GM18870 (cell line): ENCODE results near the gene TIMM17B.

ENCODE experiments used
- ATAC-seq: cut with Tn5 transposase; IDR thresholded peaks from one replicate; pipeline ENCODE4 v1.9.1; 2021; ENCODE audit warnings: moderate library complexity; ENCODE audit not compliant: unreplicated experiment

The TIMM17B gene

GRCh38 chrX:48897625-48898306 is at the start of gene TIMM17B, which contains the start of gene PQBP1:
Gene TIMM17B, minus strand, starts transcription at chrX:48897768. Its CDS starts 19 bp downstream, at chrX:48897749.
Gene PQBP1, plus strand, starts transcription at chrX:48897930. Its CDS starts 580 bp downstream, at chrX:48898510.
- ATAC-seq: peak; percentile 85

GRCh38 chrX:48945517-48946348 is 48.2 kb upstream of the TIMM17B start:
- no peak for ATAC-seq

GRCh38 chrX:48942895-48943294 is 45.3 kb upstream of the TIMM17B start:
- ATAC-seq: no peak

GRCh38 chrX:48940404-48940955 is 42.9 kb upstream of the TIMM17B start:
- ATAC-seq: no peak

- no peak for ATAC-seq
Measured at GRCh38 chrX:48939524-48940228, 42.1 kb upstream of the TIMM17B start.

- ATAC-seq: peak; percentile 59
Measured at GRCh38 chrX:48938721-48939425, 41.3 kb upstream of the TIMM17B start.

- ATAC-seq: peak; percentile 46
Measured at GRCh38 chrX:48937054-48937907, 39.7 kb upstream of the TIMM17B start.

- peak; percentile 2 for ATAC-seq
Measured at GRCh38 chrX:48936429-48937053, 39.0 kb upstream of the TIMM17B start.

- no peak for ATAC-seq
Measured at GRCh38 chrX:48935301-48935670, 37.7 kb upstream of the TIMM17B start.

GRCh38 chrX:48934581-48935300 is 37.2 kb upstream of the TIMM17B start:
- ATAC-seq: no peak

- ATAC-seq: no peak
Measured at GRCh38 chrX:48933757-48934156, 36.2 kb upstream of the TIMM17B start.

GRCh38 chrX:48927736-48928382 is 30.3 kb upstream of the TIMM17B start:
- ATAC-seq: no peak

- no peak for ATAC-seq
Measured at GRCh38 chrX:48927123-48927522, 29.6 kb upstream of the TIMM17B start.

GRCh38 chrX:48924270-48924669 is 26.7 kb upstream of the TIMM17B start:
- no peak for ATAC-seq

- no peak for ATAC-seq
Measured at GRCh38 chrX:48923771-48924170, 26.2 kb upstream of the TIMM17B start.

GRCh38 chrX:48920718-48921104 is 23.1 kb upstream of the TIMM17B start:
- ATAC-seq: no peak

- no peak for ATAC-seq
Measured at GRCh38 chrX:48919947-48920717, 22.6 kb upstream of the TIMM17B start.
